ENCODE results near the gene DAGLA. TPM values are rescaled to one million over a fixed set of nuclear protein-coding genes. Genes with fewer than 3 reads are reported as not detected.
A peak's percentile ranks its signal among the peaks of the same experiment; 100 is the strongest.

Gene DAGLA
- total and polyA plus RNA-seq, 2 of the 13 experiments (the other 11 are each of a cell fraction or from before 2014, with no cell fraction given): 2.6 to 3.9 TPM

DNA sequence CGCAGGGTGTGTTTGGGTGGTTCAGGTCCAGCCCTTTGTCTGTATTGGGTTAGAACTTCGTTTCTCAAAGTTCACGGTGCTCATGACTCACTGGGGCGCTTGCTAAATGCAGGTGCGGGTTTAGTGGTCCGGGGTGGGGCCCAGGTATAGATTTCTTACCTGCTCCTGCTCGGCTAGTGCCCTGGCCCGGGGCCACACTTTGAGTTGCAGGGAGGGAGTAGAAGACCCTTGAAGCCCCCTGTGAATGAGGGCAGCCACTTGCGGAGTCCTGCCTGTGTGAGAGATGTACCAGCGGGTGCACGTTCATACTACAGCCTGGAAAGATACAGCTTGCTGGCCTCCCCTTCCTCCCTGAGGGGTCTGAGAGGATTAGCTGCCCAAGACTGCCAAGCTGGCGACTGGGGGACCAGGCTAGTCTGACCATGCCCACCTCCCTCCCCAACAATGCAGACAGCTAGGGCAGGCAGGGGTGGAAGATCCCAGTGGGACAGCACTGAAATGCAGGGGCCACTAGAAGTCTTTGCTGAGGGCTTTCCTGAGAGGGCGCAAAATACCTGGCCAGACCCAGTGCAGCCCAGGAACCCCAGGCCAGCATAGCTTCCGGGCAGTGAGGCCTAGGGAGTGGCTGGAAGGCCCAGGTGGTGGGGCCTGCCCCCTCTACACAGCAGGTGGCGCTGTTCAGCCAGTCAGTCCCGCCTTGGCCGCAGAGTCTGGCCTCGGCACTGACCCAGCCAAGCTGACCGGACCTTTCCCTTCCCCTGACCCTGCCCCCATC, 67.2 kb downstream of the DAGLA start (continued):
- TF ChIP-seq, protein P1, sequence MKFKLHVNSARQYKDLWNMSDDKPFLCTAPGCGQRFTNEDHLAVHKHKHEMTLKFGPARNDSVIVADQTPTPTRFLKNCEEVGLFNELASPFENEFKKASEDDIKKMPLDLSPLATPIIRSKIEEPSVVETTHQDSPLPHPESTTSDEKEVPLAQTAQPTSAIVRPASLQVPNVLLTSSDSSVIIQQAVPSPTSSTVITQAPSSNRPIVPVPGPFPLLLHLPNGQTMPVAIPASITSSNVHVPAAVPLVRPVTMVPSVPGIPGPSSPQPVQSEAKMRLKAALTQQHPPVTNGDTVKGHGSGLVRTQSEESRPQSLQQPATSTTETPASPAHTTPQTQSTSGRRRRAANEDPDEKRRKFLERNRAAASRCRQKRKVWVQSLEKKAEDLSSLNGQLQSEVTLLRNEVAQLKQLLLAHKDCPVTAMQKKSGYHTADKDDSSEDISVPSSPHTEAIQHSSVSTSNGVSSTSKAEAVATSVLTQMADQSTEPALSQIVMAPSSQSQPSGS (CRISPR knock-in tag; IDR thresholded peaks at IDR 0.05): peak; percentile 52; the same call in 1 of the 2 replicates
- TF ChIP-seq, protein P2, sequence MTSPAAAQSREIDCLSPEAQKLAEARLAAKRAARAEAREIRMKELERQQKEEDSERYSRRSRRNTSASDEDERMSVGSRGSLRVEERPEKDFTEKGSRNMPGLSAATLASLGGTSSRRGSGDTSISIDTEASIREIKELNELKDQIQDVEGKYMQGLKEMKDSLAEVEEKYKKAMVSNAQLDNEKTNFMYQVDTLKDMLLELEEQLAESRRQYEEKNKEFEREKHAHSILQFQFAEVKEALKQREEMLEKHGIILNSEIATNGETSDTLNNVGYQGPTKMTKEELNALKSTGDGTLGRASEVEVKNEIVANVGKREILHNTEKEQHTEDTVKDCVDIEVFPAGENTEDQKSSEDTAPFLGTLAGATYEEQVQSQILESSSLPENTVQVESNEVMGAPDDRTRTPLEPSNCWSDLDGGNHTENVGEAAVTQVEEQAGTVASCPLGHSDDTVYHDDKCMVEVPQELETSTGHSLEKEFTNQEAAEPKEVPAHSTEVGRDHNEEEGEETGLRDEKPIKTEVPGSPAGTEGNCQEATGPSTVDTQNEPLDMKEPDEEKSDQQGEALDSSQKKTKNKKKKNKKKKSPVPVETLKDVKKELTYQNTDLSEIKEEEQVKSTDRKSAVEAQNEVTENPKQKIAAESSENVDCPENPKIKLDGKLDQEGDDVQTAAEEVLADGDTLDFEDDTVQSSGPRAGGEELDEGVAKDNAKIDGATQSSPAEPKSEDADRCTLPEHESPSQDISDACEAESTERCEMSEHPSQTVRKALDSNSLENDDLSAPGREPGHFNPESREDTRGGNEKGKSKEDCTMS (CRISPR knock-in tag; conservative IDR thresholded peaks at IDR 0.05): no peak
- TF ChIP-seq SIN3B (IDR thresholded peaks at IDR 0.05; ENCODE audit: low read length) (no peak), ZNF235 (CRISPR knock-in tag; IDR thresholded peaks at IDR 0.05; ENCODE audit: borderline replicate concordance) (0 out of 2 replicates have a peak, but pooled peaks have one; percentile 12), ZNF556 (CRISPR knock-in tag; IDR thresholded peaks at IDR 0.05; ENCODE audit: borderline replicate concordance) (peak; percentile 55; the same call in 1 of the 2 replicates), SOX13 (IDR thresholded peaks at IDR 0.05) (no peak), SOX13 (CRISPR knock-in tag; conservative IDR thresholded peaks at IDR 0.05 in 1 of 2, IDR thresholded peaks at IDR 0.05 in 1 of 2) (peak in 1 of 2 experiments; percentile 45; a peak in 1 of 4 replicates), ZBTB7A (CRISPR knock-in tag; IDR thresholded peaks at IDR 0.05) (peak; percentile 79; the same call in 1 of the 2 replicates)
- TF ChIP-seq, protein P3, sequence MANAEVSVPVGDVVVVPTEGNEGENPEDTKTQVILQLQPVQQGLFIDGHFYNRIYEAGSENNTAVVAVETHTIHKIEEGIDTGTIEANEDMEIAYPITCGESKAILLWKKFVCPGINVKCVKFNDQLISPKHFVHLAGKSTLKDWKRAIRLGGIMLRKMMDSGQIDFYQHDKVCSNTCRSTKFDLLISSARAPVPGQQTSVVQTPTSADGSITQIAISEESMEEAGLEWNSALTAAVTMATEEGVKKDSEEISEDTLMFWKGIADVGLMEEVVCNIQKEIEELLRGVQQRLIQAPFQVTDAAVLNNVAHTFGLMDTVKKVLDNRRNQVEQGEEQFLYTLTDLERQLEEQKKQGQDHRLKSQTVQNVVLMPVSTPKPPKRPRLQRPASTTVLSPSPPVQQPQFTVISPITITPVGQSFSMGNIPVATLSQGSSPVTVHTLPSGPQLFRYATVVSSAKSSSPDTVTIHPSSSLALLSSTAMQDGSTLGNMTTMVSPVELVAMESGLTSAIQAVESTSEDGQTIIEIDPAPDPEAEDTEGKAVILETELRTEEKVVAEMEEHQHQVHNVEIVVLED (CRISPR knock-in tag; IDR thresholded peaks at IDR 0.05; ENCODE audit: borderline replicate concordance): peak; percentile 55; the same call in 1 of the 2 replicates
- TF ChIP-seq, protein P4, sequence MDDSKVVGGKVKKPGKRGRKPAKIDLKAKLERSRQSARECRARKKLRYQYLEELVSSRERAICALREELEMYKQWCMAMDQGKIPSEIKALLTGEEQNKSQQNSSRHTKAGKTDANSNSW (CRISPR knock-in tag; IDR thresholded peaks at IDR 0.05; ENCODE audit: borderline replicate concordance): no peak
- TF ChIP-seq, protein P5, sequence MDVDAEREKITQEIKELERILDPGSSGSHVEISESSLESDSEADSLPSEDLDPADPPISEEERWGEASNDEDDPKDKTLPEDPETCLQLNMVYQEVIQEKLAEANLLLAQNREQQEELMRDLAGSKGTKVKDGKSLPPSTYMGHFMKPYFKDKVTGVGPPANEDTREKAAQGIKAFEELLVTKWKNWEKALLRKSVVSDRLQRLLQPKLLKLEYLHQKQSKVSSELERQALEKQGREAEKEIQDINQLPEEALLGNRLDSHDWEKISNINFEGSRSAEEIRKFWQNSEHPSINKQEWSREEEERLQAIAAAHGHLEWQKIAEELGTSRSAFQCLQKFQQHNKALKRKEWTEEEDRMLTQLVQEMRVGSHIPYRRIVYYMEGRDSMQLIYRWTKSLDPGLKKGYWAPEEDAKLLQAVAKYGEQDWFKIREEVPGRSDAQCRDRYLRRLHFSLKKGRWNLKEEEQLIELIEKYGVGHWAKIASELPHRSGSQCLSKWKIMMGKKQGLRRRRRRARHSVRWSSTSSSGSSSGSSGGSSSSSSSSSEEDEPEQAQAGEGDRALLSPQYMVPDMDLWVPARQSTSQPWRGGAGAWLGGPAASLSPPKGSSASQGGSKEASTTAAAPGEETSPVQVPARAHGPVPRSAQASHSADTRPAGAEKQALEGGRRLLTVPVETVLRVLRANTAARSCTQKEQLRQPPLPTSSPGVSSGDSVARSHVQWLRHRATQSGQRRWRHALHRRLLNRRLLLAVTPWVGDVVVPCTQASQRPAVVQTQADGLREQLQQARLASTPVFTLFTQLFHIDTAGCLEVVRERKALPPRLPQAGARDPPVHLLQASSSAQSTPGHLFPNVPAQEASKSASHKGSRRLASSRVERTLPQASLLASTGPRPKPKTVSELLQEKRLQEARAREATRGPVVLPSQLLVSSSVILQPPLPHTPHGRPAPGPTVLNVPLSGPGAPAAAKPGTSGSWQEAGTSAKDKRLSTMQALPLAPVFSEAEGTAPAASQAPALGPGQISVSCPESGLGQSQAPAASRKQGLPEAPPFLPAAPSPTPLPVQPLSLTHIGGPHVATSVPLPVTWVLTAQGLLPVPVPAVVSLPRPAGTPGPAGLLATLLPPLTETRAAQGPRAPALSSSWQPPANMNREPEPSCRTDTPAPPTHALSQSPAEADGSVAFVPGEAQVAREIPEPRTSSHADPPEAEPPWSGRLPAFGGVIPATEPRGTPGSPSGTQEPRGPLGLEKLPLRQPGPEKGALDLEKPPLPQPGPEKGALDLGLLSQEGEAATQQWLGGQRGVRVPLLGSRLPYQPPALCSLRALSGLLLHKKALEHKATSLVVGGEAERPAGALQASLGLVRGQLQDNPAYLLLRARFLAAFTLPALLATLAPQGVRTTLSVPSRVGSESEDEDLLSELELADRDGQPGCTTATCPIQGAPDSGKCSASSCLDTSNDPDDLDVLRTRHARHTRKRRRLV (CRISPR knock-in tag; IDR thresholded peaks at IDR 0.05): no peak
- TF ChIP-seq, protein P6, sequence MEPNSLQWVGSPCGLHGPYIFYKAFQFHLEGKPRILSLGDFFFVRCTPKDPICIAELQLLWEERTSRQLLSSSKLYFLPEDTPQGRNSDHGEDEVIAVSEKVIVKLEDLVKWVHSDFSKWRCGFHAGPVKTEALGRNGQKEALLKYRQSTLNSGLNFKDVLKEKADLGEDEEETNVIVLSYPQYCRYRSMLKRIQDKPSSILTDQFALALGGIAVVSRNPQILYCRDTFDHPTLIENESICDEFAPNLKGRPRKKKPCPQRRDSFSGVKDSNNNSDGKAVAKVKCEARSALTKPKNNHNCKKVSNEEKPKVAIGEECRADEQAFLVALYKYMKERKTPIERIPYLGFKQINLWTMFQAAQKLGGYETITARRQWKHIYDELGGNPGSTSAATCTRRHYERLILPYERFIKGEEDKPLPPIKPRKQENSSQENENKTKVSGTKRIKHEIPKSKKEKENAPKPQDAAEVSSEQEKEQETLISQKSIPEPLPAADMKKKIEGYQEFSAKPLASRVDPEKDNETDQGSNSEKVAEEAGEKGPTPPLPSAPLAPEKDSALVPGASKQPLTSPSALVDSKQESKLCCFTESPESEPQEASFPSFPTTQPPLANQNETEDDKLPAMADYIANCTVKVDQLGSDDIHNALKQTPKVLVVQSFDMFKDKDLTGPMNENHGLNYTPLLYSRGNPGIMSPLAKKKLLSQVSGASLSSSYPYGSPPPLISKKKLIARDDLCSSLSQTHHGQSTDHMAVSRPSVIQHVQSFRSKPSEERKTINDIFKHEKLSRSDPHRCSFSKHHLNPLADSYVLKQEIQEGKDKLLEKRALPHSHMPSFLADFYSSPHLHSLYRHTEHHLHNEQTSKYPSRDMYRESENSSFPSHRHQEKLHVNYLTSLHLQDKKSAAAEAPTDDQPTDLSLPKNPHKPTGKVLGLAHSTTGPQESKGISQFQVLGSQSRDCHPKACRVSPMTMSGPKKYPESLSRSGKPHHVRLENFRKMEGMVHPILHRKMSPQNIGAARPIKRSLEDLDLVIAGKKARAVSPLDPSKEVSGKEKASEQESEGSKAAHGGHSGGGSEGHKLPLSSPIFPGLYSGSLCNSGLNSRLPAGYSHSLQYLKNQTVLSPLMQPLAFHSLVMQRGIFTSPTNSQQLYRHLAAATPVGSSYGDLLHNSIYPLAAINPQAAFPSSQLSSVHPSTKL (CRISPR knock-in tag; IDR thresholded peaks at IDR 0.05): peak; percentile 48
